K562 (cell line): ENCODE data around the gene EXOSC9. TPM values are rescaled to one million over a fixed set of nuclear protein-coding genes. Genes with fewer than 3 reads are reported as not detected.

Source experiments
- ATAC-seq: fragments of 200-7000 bp; cut with Tn5 transposase; 3 replicates; pipeline ENCODE4 v1.9.1; 2020; ENCODE audit warnings: moderate library complexity
- BruUV-seq: library from RNA; stranded (reverse); fragments of 400-500 nt; replicated peaks from 2 replicates; lab custom pipeline; 2021; lab: Mats Ljungman, UMichigan
- CTCF ChIA-PET: fragments of 300-600 bp; formaldehyde crosslinking; extraction: SDS; loops from one replicate; lab custom pipeline; 2021; ENCODE audit warnings: low intra/inter-chr PET ratio; lab: Yijun Ruan, JAX
- POLR2A ChIA-PET: fragments of 300-600, 350-650 bp; sonication (Branson Sonifier 250); formaldehyde crosslinking; extraction: SDS; loops from one replicate; lab custom pipeline; 2021; ENCODE audit warnings: antibody characterized with exemption, inconsistent platforms; lab: Yijun Ruan, JAX
- DNase-seq, 4 experiments: peaks; one replicate each; pipeline versions ENCODE4 v3.0.0 to v3.0.0-alpha.2; 2011 to 2018; ENCODE audit warnings: low spot score in 3 of 4, mixed read lengths in 3 of 4; ENCODE audit errors: extremely low read depth in 1 of 4
- FAIRE-seq: peaks from 2 replicates; lab custom pipeline; 2011; peaks lifted over from hg19 to GRCh38; lab: Jason Lieb, UNC
- H2AFZ ChIP-seq: 2 replicates; pipeline ENCODE4 v1.6.0; 2011; ENCODE audit warnings: low read depth, low read length, control low read depth, inconsistent platforms
- H3K27ac ChIP-seq: fragments of 200-600 bp; 3 replicates; pipeline ENCODE4 v1.8.0; 2011; ENCODE audit warnings: low read depth, mild to moderate bottlenecking, control low read depth, inconsistent platforms, low read length, moderate library complexity, mixed read lengths; ENCODE audit errors: extremely low read depth
- H3K27me3 ChIP-seq, 2 experiments: fragments of 300-600 bp in 1 of 2; 2 replicates in 1 of 2; 3 replicates in 1 of 2; pipeline versions ENCODE4 v1.6.0 to v1.8.0; 2011; ENCODE audit warnings: inconsistent platforms in 2 of 2, low read length in 2 of 2, mild to moderate bottlenecking in 1 of 2, mixed read lengths in 1 of 2, moderate library complexity in 1 of 2; ENCODE audit not compliant: control insufficient read depth in 2 of 2, insufficient read depth in 2 of 2
- H3K36me3 ChIP-seq: fragments of 300-600 bp; 3 replicates; pipeline ENCODE4 v1.8.0; 2011; ENCODE audit warnings: mild to moderate bottlenecking, low read length, inconsistent platforms; ENCODE audit not compliant: control insufficient read depth, insufficient read depth
- H3K4me1 ChIP-seq, 2 experiments: fragments of 200-600 bp in 1 of 2; replicated peaks in 1 of 2; 2 replicates in 1 of 2; 3 replicates in 1 of 2; pipeline versions ENCODE4 v1.5.1 to v1.8.0; 2011; ENCODE audit warnings: inconsistent platforms in 2 of 2, low read length in 2 of 2, mild to moderate bottlenecking in 1 of 2, mixed read lengths in 1 of 2, moderate library complexity in 1 of 2; ENCODE audit not compliant: control insufficient read depth in 2 of 2, insufficient read depth in 2 of 2
- H3K4me2 ChIP-seq: 2 replicates; pipeline ENCODE4 v1.6.1; 2011; ENCODE audit warnings: low read length, control low read depth, inconsistent platforms, mixed read lengths; ENCODE audit not compliant: insufficient read depth
- H3K4me3 ChIP-seq: fragments of 200-600 bp; sonication (generic), shearing (Covaris generic); 2 replicates; pipeline ENCODE4 v1.5.1; 2016; ENCODE audit warnings: control low read depth, inconsistent platforms
- H3K79me2 ChIP-seq: fragments of 200-600 bp; 3 replicates; pipeline ENCODE4 v1.8.0; 2011; ENCODE audit warnings: low read length, inconsistent platforms; ENCODE audit not compliant: control insufficient read depth, insufficient read depth
- H3K9ac ChIP-seq, 2 experiments: 2 replicates each; pipeline versions ENCODE4 v1.6.0 to v1.6.1; 2011; ENCODE audit warnings: low read depth in 2 of 2, low read length in 2 of 2, control low read depth in 1 of 2, inconsistent platforms in 1 of 2, mild to moderate bottlenecking in 1 of 2, mixed read lengths in 1 of 2; ENCODE audit not compliant: insufficient read depth in 1 of 2
- H3K9me1 ChIP-seq: one replicate; pipeline ENCODE4 v1.6.0; 2011; ENCODE audit warnings: inconsistent platforms, mild to moderate bottlenecking, low read length, moderate library complexity; ENCODE audit not compliant: control insufficient read depth, insufficient read depth
- H3K9me3 ChIP-seq: replicated peaks from 2 replicates; pipeline ENCODE4 v1.5.1; 2011; ENCODE audit warnings: low read depth, low read length, inconsistent platforms; ENCODE audit not compliant: control insufficient read depth, insufficient read depth
- H4K20me1 ChIP-seq: replicated peaks from 2 replicates; pipeline ENCODE4 v1.6.1; 2011; ENCODE audit warnings: low read length, inconsistent platforms, mixed read lengths; ENCODE audit not compliant: control insufficient read depth, insufficient read depth
- C11orf30 ChIP-seq: fragments of 450-650 bp; IDR thresholded peaks from 2 replicates; pipeline ENCODE4 v1.6.1; 2016; ENCODE audit warnings: low read depth, mild to moderate bottlenecking
- CEBPG ChIP-seq, 3 experiments: fragments of 200-800 bp in 1 of 3; sonication (Bioruptor generic) in 1 of 3; sonication (generic) in 1 of 3; formaldehyde crosslinking in 1 of 3; IDR thresholded peaks in 2 of 3; conservative IDR thresholded peaks in 1 of 3; 2 replicates each; pipeline versions ENCODE4 v1.6.1 to v1.8.0; 2016 to 2022; ENCODE audit warnings: missing compliant biosample characterization in 2 of 3, missing genetic modification characterization in 2 of 3, mild to moderate bottlenecking in 1 of 3, missing genetic modification reagents in 1 of 3
- ESRRB ChIP-seq: fragments of 250-450 bp; sonication (Bioruptor Pico); IDR thresholded peaks from 2 replicates; pipeline ENCODE4 v1.5.0; 2020; ENCODE audit warnings: mild to moderate bottlenecking, moderate library complexity, borderline replicate concordance
- HEY1 ChIP-seq: fragments of 250-450 bp; sonication (Bioruptor Pico); IDR thresholded peaks from 2 replicates; pipeline ENCODE4 v1.5.0; 2020; ENCODE audit warnings: mild to moderate bottlenecking, moderate library complexity, borderline replicate concordance
- KDM5B ChIP-seq: fragments of 200-600 bp; sonication (generic); IDR thresholded peaks from 2 replicates; pipeline ENCODE4 v1.6.1; 2012; ENCODE audit warnings: low read depth, mild to moderate bottlenecking, moderate library complexity, low read length, control low read depth, inconsistent platforms; ENCODE audit not compliant: insufficient replicate concordance
- LCOR ChIP-seq: sonication (generic); formaldehyde crosslinking; IDR thresholded peaks from 2 replicates; pipeline ENCODE4 v1.8.0; 2022; ENCODE audit warnings: mild to moderate bottlenecking, missing genetic modification reagents
- MEF2A ChIP-seq: IDR thresholded peaks from 2 replicates; pipeline ENCODE4 v1.6.1; 2011; ENCODE audit warnings: low read depth, mild to moderate bottlenecking, low read length, moderate library complexity; ENCODE audit not compliant: control insufficient read depth
- MITF ChIP-seq: IDR thresholded peaks from 2 replicates; pipeline ENCODE4 v1.6.1; 2014; ENCODE audit warnings: antibody characterized with exemption
- MTA3 ChIP-seq: fragments of 450-650 bp; formaldehyde crosslinking; IDR thresholded peaks from 2 replicates; pipeline ENCODE4 v1.6.1; 2017; ENCODE audit warnings: mild to moderate bottlenecking, borderline replicate concordance
- TAF7 ChIP-seq: fragments of 450-650 bp; IDR thresholded peaks from 2 replicates; pipeline ENCODE4 v1.6.1; 2016; ENCODE audit warnings: missing genetic modification characterization, missing compliant biosample characterization
- ZNF274 ChIP-seq: IDR thresholded peaks from 2 replicates; pipeline ENCODE4 v1.6.1; 2011; ENCODE audit warnings: low read depth, mild to moderate bottlenecking, low read length, moderate library complexity, borderline replicate concordance
- ZNF511 ChIP-seq: sonication (generic); formaldehyde crosslinking; IDR thresholded peaks from 2 replicates; pipeline ENCODE4 v1.8.0; 2022; ENCODE audit warnings: mild to moderate bottlenecking, missing genetic modification reagents
- WGBS: fragments of 100-300 bp; shearing (Covaris generic); methylation state at CpG from one replicate; pipeline ENCODE4 v1.1.6; 2016; ENCODE audit warnings: low coverage, mixed read lengths; ENCODE audit not compliant: insufficient coverage; ENCODE audit errors: missing lambda C conversion rate; 5-methylcytosine and 5-hydroxymethylcytosine counted together
- in situ Hi-C: fragments of 300-500 bp; cut with MboI; formaldehyde crosslinking; loops from 4 replicates; pipeline ENCODE4 v1.15.0; 2018; ENCODE audit warnings: inconsistent platforms, mixed read lengths
- intact Hi-C: fragments of 100-400 bp; cut with micrococcal nuclease; formaldehyde crosslinking; loops from 2 replicates; pipeline ENCODE4 v1.14.2; 2022
- polyA plus RNA-seq, 8 experiments: library from polyadenylated mRNA; depleted of rRNA in 4 of 8; stranded (reverse) in 5 of 8; unstranded in 3 of 8; fragments of >200 nt; fragmentation: Nextera tagmentation in 2 of 8; fragmentation: Illumina TruSeq in 1 of 8; extraction: Ambion mirVana in 2 of 8; extraction: Trizol in 1 of 8; gene quantifications; 2 replicates each; pipeline versions ENCODE4 v1.2.1 to v1.2.3, GENCODE V29; 2011 to 2014; ENCODE audit warnings: inconsistent platforms in 1 of 8, missing spikeins in 1 of 8
- total RNA-seq, 7 experiments: library from RNA; depleted of rRNA in 6 of 7; stranded (reverse); fragments of >200 nt in 6 of 7; fragmentation: Illumina TruSeq in 2 of 7; extraction: Trizol in 2 of 7; gene quantifications; 2 replicates each; pipeline versions ENCODE4 v1.2.1 to v1.2.3, GENCODE V29; 2011 to 2021; ENCODE audit warnings: low replicate concordance in 1 of 7
- TF ChIP-seq, protein P1 (sequence below): sonication (generic); formaldehyde crosslinking; IDR thresholded peaks from 2 replicates; pipeline ENCODE4 v1.8.0; 2023; ENCODE audit warnings: mild to moderate bottlenecking, missing genetic modification reagents

Gene EXOSC9
- total and polyA plus RNA-seq, 9 of the 15 experiments (the other 6 are each of a cell fraction or from before 2014, with no cell fraction given): 64.7 to 166 (median 115) TPM

- Histone ChIP-seq H3K9ac (peak overlapping the region; percentile 98), H3K4me3 (peak overlapping the region; percentile 99), H3K27ac (peak overlapping the region; percentile 96), H3K9me1 (no peaks in the 10 kb centered on the region), H3K27me3 (no peaks in the 10 kb centered on the region), H3K79me2 (peaks cover 54% of the 10 kb centered on the region), H3K4me1 (peaks cover 0 to 15% of the 10 kb centered on the region in 2 experiments; a peak in 3 of 5 replicates), H3K36me3 (peaks cover 50% of the 10 kb centered on the region), H4K20me1 (peaks cover 7% of the 10 kb centered on the region; the same call in 1 of the 2 replicates), H3K9me3 (no peaks in the 10 kb centered on the region), H2AFZ (peak overlapping the region; percentile 81), H3K4me2 (peak overlapping the region; percentile 95)
- ATAC-seq (peak; percentile 73), FAIRE-seq (peak; percentile 85), DNase-seq (peak; percentile 55 to 84 (median 64))
- TSS peak; percentile 48 for BruUV-seq
- ChIA-PET POLR2A (interaction anchor here (0.5 to 4.1 kb wide), 4 partner anchors 8 to 46 kb away, joined by 3 to 21 read pairs (median 4); no protein-coding TSS in a partner anchor), CTCF (no interaction called here)
- in situ Hi-C loops: no loop called here
- WGBS: 0% methylated on average over 30 of the region's 30 CpGs
- intact Hi-C loops: loop anchor here (2.0 to 5.0 kb wide), 2 partner anchors 22 to 49 kb away; partner anchors contain the start of genes BBS7 and EXOSC9
- TF ChIP-seq ESRRB (CRISPR knock-in tag): no peak
- 0 out of 2 replicates have a peak, but pooled peaks have one; percentile 26 for TF ChIP-seq C11orf30
- peak; percentile 25 for TF ChIP-seq KDM5B
- TF ChIP-seq TAF7 (tag): peak; percentile 47
- peak; percentile 71; the same call in 1 of the 2 replicates for TF ChIP-seq ZNF274
- no peak for TF ChIP-seq MITF
- TF ChIP-seq HEY1: no peak
- TF ChIP-seq CEBPG (CRISPR knock-in tag; IDR thresholded peaks at IDR 0.05): no peak
- TF ChIP-seq CEBPG (tag; conservative IDR thresholded peaks at IDR 0.05 in 1 of 2, IDR thresholded peaks at IDR 0.05 in 1 of 2): peak in 1 of 2 experiments; percentile 35; a peak in 1 of 4 replicates
- TF ChIP-seq ZNF511 (CRISPR knock-in tag): 0 out of 2 replicates have a peak, but pooled peaks have one; percentile 1
- TF ChIP-seq LCOR: no peak
- no peak for TF ChIP-seq MEF2A
- TF ChIP-seq MTA3: no peak
- TF ChIP-seq, protein P1, sequence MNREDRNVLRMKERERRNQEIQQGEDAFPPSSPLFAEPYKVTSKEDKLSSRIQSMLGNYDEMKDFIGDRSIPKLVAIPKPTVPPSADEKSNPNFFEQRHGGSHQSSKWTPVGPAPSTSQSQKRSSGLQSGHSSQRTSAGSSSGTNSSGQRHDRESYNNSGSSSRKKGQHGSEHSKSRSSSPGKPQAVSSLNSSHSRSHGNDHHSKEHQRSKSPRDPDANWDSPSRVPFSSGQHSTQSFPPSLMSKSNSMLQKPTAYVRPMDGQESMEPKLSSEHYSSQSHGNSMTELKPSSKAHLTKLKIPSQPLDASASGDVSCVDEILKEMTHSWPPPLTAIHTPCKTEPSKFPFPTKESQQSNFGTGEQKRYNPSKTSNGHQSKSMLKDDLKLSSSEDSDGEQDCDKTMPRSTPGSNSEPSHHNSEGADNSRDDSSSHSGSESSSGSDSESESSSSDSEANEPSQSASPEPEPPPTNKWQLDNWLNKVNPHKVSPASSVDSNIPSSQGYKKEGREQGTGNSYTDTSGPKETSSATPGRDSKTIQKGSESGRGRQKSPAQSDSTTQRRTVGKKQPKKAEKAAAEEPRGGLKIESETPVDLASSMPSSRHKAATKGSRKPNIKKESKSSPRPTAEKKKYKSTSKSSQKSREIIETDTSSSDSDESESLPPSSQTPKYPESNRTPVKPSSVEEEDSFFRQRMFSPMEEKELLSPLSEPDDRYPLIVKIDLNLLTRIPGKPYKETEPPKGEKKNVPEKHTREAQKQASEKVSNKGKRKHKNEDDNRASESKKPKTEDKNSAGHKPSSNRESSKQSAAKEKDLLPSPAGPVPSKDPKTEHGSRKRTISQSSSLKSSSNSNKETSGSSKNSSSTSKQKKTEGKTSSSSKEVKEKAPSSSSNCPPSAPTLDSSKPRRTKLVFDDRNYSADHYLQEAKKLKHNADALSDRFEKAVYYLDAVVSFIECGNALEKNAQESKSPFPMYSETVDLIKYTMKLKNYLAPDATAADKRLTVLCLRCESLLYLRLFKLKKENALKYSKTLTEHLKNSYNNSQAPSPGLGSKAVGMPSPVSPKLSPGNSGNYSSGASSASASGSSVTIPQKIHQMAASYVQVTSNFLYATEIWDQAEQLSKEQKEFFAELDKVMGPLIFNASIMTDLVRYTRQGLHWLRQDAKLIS (CRISPR knock-in tag): peak; percentile 75; the same call in 1 of the 2 replicates
Measured at GRCh38 chr4:121822796-121823504, 21.8 kb downstream of the EXOSC9 start.
